HepG2 (cell line): ENCODE data around the gene TMIGD2. TPM values are rescaled to one million over a fixed set of nuclear protein-coding genes. Genes with fewer than 3 reads are reported as not detected.
A peak's percentile ranks its signal among the peaks of the same experiment; 100 is the strongest.

Experiments
- ATAC-seq: fragments of 200-7000 bp; cut with Tn5 transposase; 3 replicates; pipeline ENCODE4 v1.9.1; 2020; ENCODE audit warnings: mild to moderate bottlenecking, moderate library complexity
- BruUV-seq: library from RNA; stranded (reverse); fragments of 400-500 nt; replicated peaks from 2 replicates; lab custom pipeline; 2021; lab: Mats Ljungman, UMichigan
- CTCF ChIA-PET: fragments of 300-600 bp; formaldehyde crosslinking; extraction: SDS; loops from one replicate; lab custom pipeline; 2021; ENCODE audit warnings: low total read pairs, inconsistent platforms, low intra/inter-chr PET ratio; lab: Yijun Ruan, JAX
- POLR2A ChIA-PET: fragments of 350-600 bp; sonication (Branson Sonifier 250); formaldehyde crosslinking; loops from one replicate; lab custom pipeline; 2020; ENCODE audit warnings: antibody characterized with exemption, inconsistent platforms; lab: Yijun Ruan, JAX
- DNase-seq: peaks from one replicate; pipeline ENCODE4 v3.0.0-alpha.2; 2015; ENCODE audit warnings: low spot score
- FAIRE-seq: peaks from 3 replicates; lab custom pipeline; 2011; peaks lifted over from hg19 to GRCh38; lab: Jason Lieb, UNC
- H2AFZ ChIP-seq: one replicate; pipeline ENCODE4 v1.6.1; 2011; ENCODE audit warnings: low read length, inconsistent platforms
- H3K27ac ChIP-seq: fragments of 300-600 bp; 3 replicates; pipeline ENCODE4 v1.8.0; 2011; ENCODE audit warnings: mixed run types, mild to moderate bottlenecking, mixed read lengths, low read length, inconsistent platforms; ENCODE audit not compliant: insufficient read depth; ENCODE audit errors: extremely low read length
- H3K27me3 ChIP-seq, 2 experiments: fragments of 200-600 bp in 1 of 2; 2 replicates in 1 of 2; 3 replicates in 1 of 2; pipeline versions ENCODE4 v1.6.0 to v1.8.0; 2011; ENCODE audit warnings: low read length in 2 of 2, mild to moderate bottlenecking in 2 of 2, moderate library complexity in 2 of 2, inconsistent platforms in 1 of 2; ENCODE audit not compliant: insufficient read depth in 2 of 2, control insufficient read depth in 1 of 2
- H3K36me3 ChIP-seq, 2 experiments: fragments of 200-600 bp in 1 of 2; replicated peaks in 1 of 2; 2 replicates in 1 of 2; 3 replicates in 1 of 2; pipeline versions ENCODE4 v1.5.1 to v1.8.0; 2011; ENCODE audit warnings: low read length in 2 of 2, inconsistent platforms in 1 of 2; ENCODE audit not compliant: insufficient read depth in 2 of 2, control insufficient read depth in 1 of 2
- H3K4me1 ChIP-seq: 2 replicates; pipeline ENCODE4 v1.5.1; 2012; ENCODE audit warnings: low read length, inconsistent platforms; ENCODE audit not compliant: insufficient read depth
- H3K4me2 ChIP-seq: 2 replicates; pipeline ENCODE4 v1.6.0; 2011; ENCODE audit warnings: low read depth, low read length, inconsistent platforms
- H3K4me3 ChIP-seq, 3 experiments: fragments of 200-600 bp in 1 of 3; sonication (generic), shearing (Covaris generic) in 1 of 3; replicated peaks in 1 of 3; 2 replicates each; pipeline ENCODE4 v1.5.1; 2011 to 2016; ENCODE audit warnings: low read length in 3 of 3, inconsistent platforms in 2 of 3, low read depth in 2 of 3, mild to moderate bottlenecking in 2 of 3, control low read depth in 1 of 3, mixed read lengths in 1 of 3; ENCODE audit not compliant: insufficient read depth in 1 of 3
- H3K79me2 ChIP-seq: one replicate; pipeline ENCODE4 v1.6.1; 2011; ENCODE audit warnings: low read length, inconsistent platforms; ENCODE audit not compliant: insufficient read depth
- H3K9ac ChIP-seq: 2 replicates; pipeline ENCODE4 v1.6.0; 2011; ENCODE audit warnings: mild to moderate bottlenecking, low read depth, low read length, inconsistent platforms; ENCODE audit not compliant: insufficient read depth
- H3K9me3 ChIP-seq: 2 replicates; pipeline ENCODE4 v1.5.1; 2012; ENCODE audit warnings: mild to moderate bottlenecking, low read length
- H4K20me1 ChIP-seq: 2 replicates; pipeline ENCODE4 v1.6.0; 2011; ENCODE audit warnings: inconsistent platforms, mild to moderate bottlenecking, low read length, moderate library complexity; ENCODE audit not compliant: insufficient read depth
- RAD51 ChIP-seq: fragments of 450-650 bp; IDR thresholded peaks from 2 replicates; pipeline ENCODE4 v1.6.1; 2016; ENCODE audit warnings: borderline replicate concordance
- SMARCC2 ChIP-seq: fragments of 450-650 bp; IDR thresholded peaks from 2 replicates; pipeline ENCODE4 v1.6.1; 2017; ENCODE audit warnings: antibody characterized with exemption, mild to moderate bottlenecking
- ZNF121 ChIP-seq: sonication (generic); formaldehyde crosslinking; IDR thresholded peaks from 2 replicates; pipeline ENCODE4 v1.5.0; 2020; ENCODE audit warnings: mild to moderate bottlenecking, missing genetic modification reagents
- ZNF678 ChIP-seq: sonication (generic); formaldehyde crosslinking; IDR thresholded peaks from 2 replicates; pipeline ENCODE4 v1.4.0; 2020; ENCODE audit warnings: mild to moderate bottlenecking, missing genetic modification reagents
- ZNF687 ChIP-seq: sonication (generic); formaldehyde crosslinking; IDR thresholded peaks from 2 replicates; pipeline ENCODE4 v1.5.1; 2020; ENCODE audit warnings: mild to moderate bottlenecking, missing genetic modification reagents, moderate library complexity
- WGBS: methylation state at CpG from one replicate; pipeline ENCODE4 v1.1.6; 2017; ENCODE audit warnings: low lambda C conversion rate; 5-methylcytosine and 5-hydroxymethylcytosine counted together
- in situ Hi-C: cut with HindIII; loops from 2 replicates; pipeline ENCODE4 v1.10.0; 2017; ENCODE audit warnings: low pct_unique_long_range_greater_than_20kb; ENCODE audit not compliant: extremely low pct_ligation_motif_present
- intact Hi-C: fragments of 100-400 bp; cut with micrococcal nuclease; formaldehyde crosslinking; loops from one replicate; pipeline ENCODE4 v1.10.0; 2022; ENCODE audit not compliant: unreplicated experiment
- polyA plus RNA-seq, 8 experiments: library from polyadenylated mRNA; depleted of rRNA in 3 of 8; stranded (reverse) in 7 of 8; unstranded in 1 of 8; fragments of >200 nt; fragmentation: Illumina TruSeq in 4 of 8; extraction: Trizol in 4 of 8; gene quantifications; 2 replicates each; pipeline versions ENCODE4 v1.2.1 to v1.2.3, GENCODE V29; 2011 to 2016; ENCODE audit warnings: low read depth in 4 of 8, missing spikeins in 1 of 8, mixed read lengths in 1 of 8; ENCODE audit not compliant: insufficient read depth in 1 of 8
- total RNA-seq, 5 experiments: library from RNA; depleted of rRNA; stranded (reverse); fragments of >200 nt; fragmentation: Illumina TruSeq; extraction: Trizol; gene quantifications; 2 replicates each; pipeline ENCODE4 v1.2.3, GENCODE V29; 2016; ENCODE audit warnings: low read depth in 1 of 5
- TF ChIP-seq, protein P1 (sequence below): sonication (generic); formaldehyde crosslinking; IDR thresholded peaks from 2 replicates; pipeline ENCODE4 v1.5.0; 2020; ENCODE audit warnings: mild to moderate bottlenecking, missing genetic modification reagents
- TF ChIP-seq, protein P2 (sequence below): sonication (generic); formaldehyde crosslinking; IDR thresholded peaks from 2 replicates; pipeline ENCODE4 v1.4.0; 2020; ENCODE audit warnings: missing genetic modification reagents

Gene TMIGD2
- total and polyA plus RNA-seq, 2 of the 13 experiments (the other 11 are each of a cell fraction or from before 2014, with no cell fraction given) = 0.11 to 1.0 TPM

DNA sequence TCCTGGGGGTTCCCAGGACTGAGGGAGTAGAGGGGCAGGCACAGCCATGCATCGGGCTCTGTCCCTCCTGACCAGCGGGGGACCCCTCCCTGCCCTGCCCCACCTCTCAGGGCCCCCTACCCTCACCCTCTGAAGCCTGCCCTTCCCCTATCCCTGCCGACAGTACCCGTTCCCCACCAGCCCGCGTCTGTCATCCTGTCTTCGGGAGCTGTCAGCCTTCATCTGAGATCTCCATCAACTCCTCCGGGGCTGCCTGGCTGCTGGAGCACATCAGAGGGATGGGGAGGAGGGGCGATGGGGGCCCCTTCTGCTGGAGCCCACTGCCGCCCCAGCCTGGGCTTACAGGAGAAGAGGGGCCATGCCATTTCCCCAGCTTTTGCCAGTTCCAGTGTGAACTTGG lies 29.3 kb downstream of the TMIGD2 start:
- Histone ChIP-seq H3K4me3 (no peak overlapping the region), H3K4me1 (peaks cover 20% of the 10 kb centered on the region), H3K36me3 (peaks cover 3 to 6% of the 10 kb centered on the region in 2 experiments; a peak in 2 of 5 replicates), H3K9ac (no peak overlapping the region), H3K4me2 (no peak overlapping the region), H3K9me3 (no peaks in the 10 kb centered on the region), H3K79me2 (no peaks in the 10 kb centered on the region), H3K27ac (no peak overlapping the region), H3K27me3 (peaks cover 0 to 11% of the 10 kb centered on the region in 2 experiments; a peak in 3 of 5 replicates), H4K20me1 (no peaks in the 10 kb centered on the region), H2AFZ (no peak overlapping the region)
- BruUV-seq = no TSS peak
- 90% methylated on average over 10 of the region's 10 CpGs for WGBS
- ChIA-PET CTCF (no interaction called here), POLR2A (no interaction called here)
- ATAC-seq (no peak), FAIRE-seq (no peak), DNase-seq (no peak)
- in situ Hi-C loops (no loop called here), intact Hi-C loops (no loop called here)
- TF ChIP-seq RAD51 (no peak), SMARCC2 (no peak)

DNA sequence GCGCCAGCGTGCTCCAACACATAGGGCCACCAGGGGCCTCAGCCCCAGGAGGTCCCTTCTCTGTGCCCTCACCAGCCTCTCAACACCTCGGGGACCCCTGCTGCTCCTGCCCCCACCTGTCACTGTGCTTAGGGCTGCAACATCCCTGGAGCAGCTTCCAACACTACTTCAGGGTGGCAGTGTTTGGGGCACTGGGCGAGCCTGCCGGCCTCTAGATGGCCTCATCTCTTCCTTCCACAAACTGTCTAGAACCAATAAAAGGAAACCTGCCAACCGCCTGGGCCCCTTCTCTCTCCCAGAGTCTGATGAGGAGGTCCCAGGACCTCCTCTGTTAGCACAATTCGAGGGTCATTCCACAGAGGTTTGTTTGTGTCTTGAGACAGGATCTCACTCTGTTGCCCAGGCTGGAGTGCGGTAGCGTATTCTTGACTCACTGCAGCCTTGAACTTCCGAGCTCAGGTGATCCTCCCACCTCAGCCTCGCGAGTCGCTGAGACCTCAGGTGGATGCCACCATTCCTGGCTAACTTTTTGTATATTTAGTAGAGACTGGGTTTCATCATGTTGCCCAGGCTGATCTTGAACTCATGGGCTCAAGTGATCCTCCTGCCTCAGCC lies 33.3 kb downstream of the TMIGD2 start:
- BruUV-seq = no TSS peak
- H3K36me3 ChIP-seq = peaks cover 6 to 9% of the 10 kb centered on the region in 2 experiments; a peak in 3 of 5 replicates
- H3K4me1 ChIP-seq = peaks cover 20% of the 10 kb centered on the region
- ATAC-seq (peak; percentile 7; the same call in 1 of the 3 replicates), FAIRE-seq (peak; percentile 8), DNase-seq (no peak)
- no peaks in the 10 kb centered on the region for H3K79me2 ChIP-seq
- peak overlapping the region; percentile 73 for H3K27ac ChIP-seq
- 85% methylated on average over 10 of the region's 13 CpGs for WGBS
- in situ Hi-C loops = loop anchor here (5.0 kb wide), 1 partner anchor 83 kb away; no protein-coding TSS in a partner anchor
- H4K20me1 ChIP-seq = no peaks in the 10 kb centered on the region
- H3K9ac ChIP-seq = no peak overlapping the region
- no peaks in the 10 kb centered on the region for H3K9me3 ChIP-seq
- POLR2A ChIA-PET = interaction anchor here (0.7 to 2.8 kb wide), 8 partner anchors 15 to 189 kb away, joined by 3 to 23 read pairs (median 4); partner anchors contain the start of genes MPND, STAP2, UBXN6 and YJU2
- no peak overlapping the region for H3K4me3 ChIP-seq
- CTCF ChIA-PET = interaction anchor here (3.2 kb wide), 1 partner anchor 84 kb away, joined by 41 read pairs; no protein-coding TSS in a partner anchor
- intact Hi-C loops = loop anchor here (5.0 kb wide), 1 partner anchor 133 kb away; the partner anchor contains the start of genes CHAF1A and SH3GL1
- H2AFZ ChIP-seq = no peak overlapping the region
- no peak overlapping the region for H3K4me2 ChIP-seq
- H3K27me3 ChIP-seq = no peaks in the 10 kb centered on the region
- TF ChIP-seq ZNF678 (CRISPR knock-in tag) (no peak), ZNF121 (CRISPR knock-in tag) (peak; percentile 56; the same call in 1 of the 2 replicates), ZNF687 (peak; percentile 46; the same call in 1 of the 2 replicates)
- TF ChIP-seq, protein P1, sequence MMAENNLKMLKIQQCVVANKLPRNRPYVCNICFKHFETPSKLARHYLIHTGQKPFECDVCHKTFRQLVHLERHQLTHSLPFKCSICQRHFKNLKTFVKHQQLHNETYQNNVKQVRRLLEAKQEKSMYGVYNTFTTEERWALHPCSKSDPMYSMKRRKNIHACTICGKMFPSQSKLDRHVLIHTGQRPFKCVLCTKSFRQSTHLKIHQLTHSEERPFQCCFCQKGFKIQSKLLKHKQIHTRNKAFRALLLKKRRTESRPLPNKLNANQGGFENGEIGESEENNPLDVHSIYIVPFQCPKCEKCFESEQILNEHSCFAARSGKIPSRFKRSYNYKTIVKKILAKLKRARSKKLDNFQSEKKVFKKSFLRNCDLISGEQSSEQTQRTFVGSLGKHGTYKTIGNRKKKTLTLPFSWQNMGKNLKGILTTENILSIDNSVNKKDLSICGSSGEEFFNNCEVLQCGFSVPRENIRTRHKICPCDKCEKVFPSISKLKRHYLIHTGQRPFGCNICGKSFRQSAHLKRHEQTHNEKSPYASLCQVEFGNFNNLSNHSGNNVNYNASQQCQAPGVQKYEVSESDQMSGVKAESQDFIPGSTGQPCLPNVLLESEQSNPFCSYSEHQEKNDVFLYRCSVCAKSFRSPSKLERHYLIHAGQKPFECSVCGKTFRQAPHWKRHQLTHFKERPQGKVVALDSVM (CRISPR knock-in tag) = peak; percentile 36; the same call in 1 of the 2 replicates
- TF ChIP-seq, protein P2, sequence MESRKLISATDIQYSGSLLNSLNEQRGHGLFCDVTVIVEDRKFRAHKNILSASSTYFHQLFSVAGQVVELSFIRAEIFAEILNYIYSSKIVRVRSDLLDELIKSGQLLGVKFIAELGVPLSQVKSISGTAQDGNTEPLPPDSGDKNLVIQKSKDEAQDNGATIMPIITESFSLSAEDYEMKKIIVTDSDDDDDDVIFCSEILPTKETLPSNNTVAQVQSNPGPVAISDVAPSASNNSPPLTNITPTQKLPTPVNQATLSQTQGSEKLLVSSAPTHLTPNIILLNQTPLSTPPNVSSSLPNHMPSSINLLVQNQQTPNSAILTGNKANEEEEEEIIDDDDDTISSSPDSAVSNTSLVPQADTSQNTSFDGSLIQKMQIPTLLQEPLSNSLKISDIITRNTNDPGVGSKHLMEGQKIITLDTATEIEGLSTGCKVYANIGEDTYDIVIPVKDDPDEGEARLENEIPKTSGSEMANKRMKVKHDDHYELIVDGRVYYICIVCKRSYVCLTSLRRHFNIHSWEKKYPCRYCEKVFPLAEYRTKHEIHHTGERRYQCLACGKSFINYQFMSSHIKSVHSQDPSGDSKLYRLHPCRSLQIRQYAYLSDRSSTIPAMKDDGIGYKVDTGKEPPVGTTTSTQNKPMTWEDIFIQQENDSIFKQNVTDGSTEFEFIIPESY (CRISPR knock-in tag) = peak; percentile 61; the same call in 1 of the 2 replicates
